GM21717 (cell line): ENCODE measurements around the gene CCDC81.

ENCODE experiments used
- ATAC-seq: cut with Tn5 transposase; IDR thresholded peaks from one replicate; pipeline ENCODE4 v1.9.1; 2021; ENCODE audit warnings: mild to moderate bottlenecking, moderate library complexity; ENCODE audit not compliant: unreplicated experiment

The CCDC81 gene

GRCh38 chr11:86438685-86439084 is 64.0 kb downstream of the CCDC81 start:
- ATAC-seq = no peak

- ATAC-seq = no peak
These were observed 65.6 kb downstream of the CCDC81 start for GRCh38 chr11:86440305-86440716.

GRCh38 chr11:86440843-86441242 is 66.2 kb downstream of the CCDC81 start:
- no peak for ATAC-seq

GRCh38 chr11:86442420-86442819 is 67.7 kb downstream of the CCDC81 start:
- ATAC-seq = no peak

GRCh38 chr11:86442827-86443226 is 68.1 kb downstream of the CCDC81 start:
- ATAC-seq = no peak

GRCh38 chr11:86443415-86443814 is 68.7 kb downstream of the CCDC81 start:
- peak; percentile 57 for ATAC-seq

GRCh38 chr11:86444981-86445380 is 70.3 kb downstream of the CCDC81 start:
- peak; percentile 42 for ATAC-seq

- no peak for ATAC-seq
These were observed 71.7 kb downstream of the CCDC81 start for GRCh38 chr11:86446163-86446923.

GRCh38 chr11:86446924-86447285 is 72.2 kb downstream of the CCDC81 start:
- no peak for ATAC-seq

- no peak for ATAC-seq
These were observed 73.2 kb downstream of the CCDC81 start for GRCh38 chr11:86447763-86448480.

- no peak for ATAC-seq
These were observed 75.4 kb downstream of the CCDC81 start for GRCh38 chr11:86449993-86450629.

GRCh38 chr11:86453290-86454030 is 78.8 kb downstream of the CCDC81 start:
- no peak for ATAC-seq

- peak; percentile 73 for ATAC-seq
These were observed 81.6 kb downstream of the CCDC81 start for GRCh38 chr11:86456075-86456939.

GRCh38 chr11:86458294-86459001 is 83.8 kb downstream of the CCDC81 start:
- no peak for ATAC-seq

GRCh38 chr11:86459002-86459385 is 84.3 kb downstream of the CCDC81 start:
- ATAC-seq = no peak

GRCh38 chr11:86459682-86460460 is 85.2 kb downstream of the CCDC81 start:
- ATAC-seq = no peak

- no peak for ATAC-seq
These were observed 86.0 kb downstream of the CCDC81 start for GRCh38 chr11:86460461-86461385.

GRCh38 chr11:86461892-86462291 is 87.2 kb downstream of the CCDC81 start:
- no peak for ATAC-seq
